CD14-positive monocyte (primary cell): ENCODE measurements around the gene ANKRD13A. TPM values are rescaled to one million over a fixed set of nuclear protein-coding genes. Genes with fewer than 3 reads are reported as not detected.

Experiments
- DNase-seq, 3 donors: peaks; one replicate each; pipeline ENCODE4 v3.0.0-alpha.2; 2011 to 2022
- H2AFZ ChIP-seq: 2 replicates; pipeline ENCODE4 v1.6.0; 2012; ENCODE audit warnings: mild to moderate bottlenecking, low read depth, low read length, inconsistent platforms; ENCODE audit not compliant: insufficient read depth, poor library complexity, severe bottlenecking
- H3K27ac ChIP-seq, 2 donors: 1 replicate in 1 of 2; 2 replicates in 1 of 2; pipeline ENCODE4 v1.5.1; 2012 to 2013; ENCODE audit warnings: low read length in 2 of 2, control low read depth in 1 of 2, inconsistent platforms in 1 of 2, low read depth in 1 of 2, mild to moderate bottlenecking in 1 of 2
- H3K27me3 ChIP-seq, 2 donors: one replicate each; pipeline versions ENCODE4 v1.6.0 to v1.6.1; 2011 to 2013; ENCODE audit warnings: low read length in 2 of 2; ENCODE audit not compliant: control insufficient read depth in 2 of 2, insufficient read depth in 2 of 2
- H3K36me3 ChIP-seq, 2 donors: replicated peaks in 1 of 2; 1 replicate in 1 of 2; 2 replicates in 1 of 2; pipeline versions ENCODE4 v1.5.1 to v1.6.1; 2012 to 2013; ENCODE audit warnings: low read length in 2 of 2, control low read depth in 1 of 2, inconsistent platforms in 1 of 2, mild to moderate bottlenecking in 1 of 2; ENCODE audit not compliant: insufficient read depth in 2 of 2, control insufficient read depth in 1 of 2
- H3K4me1 ChIP-seq, 2 donors: 1 replicate in 1 of 2; 2 replicates in 1 of 2; pipeline versions ENCODE4 v1.5.1 to v1.6.1; 2012 to 2013; ENCODE audit warnings: low read length in 2 of 2, control low read depth in 1 of 2, inconsistent platforms in 1 of 2, mild to moderate bottlenecking in 1 of 2, moderate library complexity in 1 of 2; ENCODE audit not compliant: insufficient read depth in 2 of 2, control insufficient read depth in 1 of 2
- H3K4me2 ChIP-seq: replicated peaks from 2 replicates; pipeline ENCODE3; 2012; ENCODE audit warnings: low read length, moderate library complexity, mild to moderate bottlenecking; ENCODE audit not compliant: poor library complexity, severe bottlenecking; ENCODE audit errors: extremely low read depth
- H3K4me3 ChIP-seq, 3 experiments: fragments of 200-600 bp in 1 of 3; sonication (generic) in 1 of 3; replicated peaks in 1 of 3; 1 replicate in 2 of 3; 2 replicates in 1 of 3; pipeline ENCODE4 v1.5.1; 2011 to 2013; ENCODE audit warnings: low read length in 3 of 3, mild to moderate bottlenecking in 3 of 3, control low read depth in 2 of 3, low read depth in 2 of 3, inconsistent platforms in 1 of 3, moderate library complexity in 1 of 3
- H3K79me2 ChIP-seq: 2 replicates; pipeline ENCODE4 v1.6.0; 2012; ENCODE audit warnings: mild to moderate bottlenecking, control low read depth, inconsistent platforms, low read length, moderate library complexity; ENCODE audit not compliant: insufficient read depth
- H3K9ac ChIP-seq: 2 replicates; pipeline ENCODE4 v1.6.0; 2017; ENCODE audit warnings: low read length, mild to moderate bottlenecking; ENCODE audit not compliant: insufficient read depth, poor library complexity, severe bottlenecking
- H3K9me3 ChIP-seq, 2 donors: replicated peaks in 1 of 2; 1 replicate in 1 of 2; 2 replicates in 1 of 2; pipeline versions ENCODE4 v1.5.1 to v1.6.1; 2012 to 2013; ENCODE audit warnings: low read length in 2 of 2, control low read depth in 1 of 2; ENCODE audit not compliant: control insufficient read depth in 1 of 2, insufficient read depth in 1 of 2
- H4K20me1 ChIP-seq: 2 replicates; pipeline ENCODE4 v1.6.0; 2012; ENCODE audit warnings: mild to moderate bottlenecking, low read length, control low read depth, moderate library complexity; ENCODE audit not compliant: insufficient read depth
- H3K27ac Mint-ChIP-seq, 7 donors: one replicate each; pipeline ENCODE4 v1.8.0; 2020; ENCODE audit warnings: mild to moderate bottlenecking in 7 of 7, mixed read lengths in 7 of 7, moderate library complexity in 6 of 7, inconsistent platforms in 2 of 7
- H3K27me3 Mint-ChIP-seq, 3 donors: one replicate each; pipeline ENCODE4 v1.8.0; 2021 to 2022; ENCODE audit warnings: low read depth in 3 of 3, mild to moderate bottlenecking in 3 of 3, mixed read lengths in 3 of 3, moderate library complexity in 3 of 3, inconsistent platforms in 1 of 3
- H3K36me3 Mint-ChIP-seq, 2 donors: one replicate each; pipeline ENCODE4 v1.8.0; 2020; ENCODE audit warnings: mixed read lengths in 2 of 2, inconsistent platforms in 1 of 2, mild to moderate bottlenecking in 1 of 2
- H3K4me1 Mint-ChIP-seq: one replicate; pipeline ENCODE4 v1.8.0; 2020; ENCODE audit warnings: mild to moderate bottlenecking, mixed read lengths
- H3K4me3 Mint-ChIP-seq, 2 donors: one replicate each; pipeline ENCODE4 v1.8.0; 2020; ENCODE audit warnings: mild to moderate bottlenecking in 2 of 2, mixed read lengths in 2 of 2, moderate library complexity in 1 of 2
- H3K9me3 Mint-ChIP-seq, 7 donors: one replicate each; pipeline ENCODE4 v1.8.0; 2020 to 2022; ENCODE audit warnings: mixed read lengths in 7 of 7, mild to moderate bottlenecking in 6 of 7, moderate library complexity in 6 of 7, inconsistent platforms in 2 of 7
- CTCF ChIP-seq: fragments of 200-600 bp; IDR thresholded peaks from one replicate; pipeline ENCODE4 v1.8.0; 2022; ENCODE audit warnings: antibody characterized with exemption, mild to moderate bottlenecking
- WGBS: methylation state at CpG from one replicate; pipeline ENCODE4 v1.1.5; 2013; ENCODE audit warnings: missing lambda C conversion rate; ENCODE audit not compliant: insufficient coverage; 5-methylcytosine and 5-hydroxymethylcytosine counted together
- intact Hi-C, 2 donors: fragments of 100-400 bp; cut with micrococcal nuclease; formaldehyde crosslinking; loops; one replicate each; pipeline versions ENCODE4 v1.15.0 to v1.15.1; 2023
- polyA plus RNA-seq, 3 donors: library from polyadenylated mRNA; depleted of rRNA in 1 of 3; unstranded in 2 of 3; stranded (reverse) in 1 of 3; fragments of 300-500 nt in 2 of 3; fragments of >200 nt in 1 of 3; fragmentation: Illumina TruSeq in 2 of 3; gene quantifications; 1 replicate in 2 of 3; 2 replicates in 1 of 3; pipeline ENCODE4 v1.2.3, GENCODE V29; 2012 to 2021

The ANKRD13A gene
- polyA plus RNA-seq, 3 donors = 42.8 to 89.3 (median 46.8) TPM

- H2AFZ ChIP-seq = no peak overlapping the region
- H3K9me3 ChIP-seq = no peaks in the 10 kb centered on the region
- no peak overlapping the region for H3K9ac ChIP-seq
- no peak overlapping the region for H3K4me2 ChIP-seq
- H3K36me3 Mint-ChIP-seq = peaks cover 80 to 99% of the 10 kb centered on the region in 2 donors
- TF ChIP-seq CTCF = no peak
- intact Hi-C loops = no loop called here
- no peak overlapping the region for H3K4me3 ChIP-seq
- H3K4me3 Mint-ChIP-seq = no peak overlapping the region
- peaks cover 42% of the 10 kb centered on the region for H3K79me2 ChIP-seq
- peaks cover 39% of the 10 kb centered on the region for H3K4me1 Mint-ChIP-seq
- H3K27ac Mint-ChIP-seq = peak overlapping the region in 1 of 7 donors; percentile 15
- no peak for DNase-seq
- peaks cover 29 to 33% of the 10 kb centered on the region in 2 donors for H3K4me1 ChIP-seq
- H3K27me3 ChIP-seq = no peaks in the 10 kb centered on the region
- H3K27me3 Mint-ChIP-seq = peaks cover 0 to 3% (median 2%) of the 10 kb centered on the region in 3 donors
- peaks cover 99% of the 10 kb centered on the region for H4K20me1 ChIP-seq
- H3K27ac ChIP-seq = peak overlapping the region in 1 of 2 donors; percentile 77
- WGBS = 93% methylated on average over 2 of the region's 5 CpGs
- peaks cover 86 to 92% of the 10 kb centered on the region in 2 donors for H3K36me3 ChIP-seq
- no peaks in the 10 kb centered on the region for H3K9me3 Mint-ChIP-seq
Observed at GRCh38 chr12:109951136-109951535, 48.1 kb upstream of the ANKRD13A start.

GRCh38 chr12:109951751-109952150 is 47.5 kb upstream of the ANKRD13A start:
- no peak overlapping the region for H2AFZ ChIP-seq
- peaks cover 25 to 27% of the 10 kb centered on the region in 2 donors for H3K4me1 ChIP-seq
- 98% methylated on average over 7 of the region's 7 CpGs for WGBS
- H3K36me3 ChIP-seq = peaks cover 89 to 95% of the 10 kb centered on the region in 2 donors
- no peaks in the 10 kb centered on the region for H3K27me3 ChIP-seq
- H3K9me3 Mint-ChIP-seq = no peaks in the 10 kb centered on the region
- H3K9ac ChIP-seq = no peak overlapping the region
- intact Hi-C loops = no loop called here
- H3K4me2 ChIP-seq = no peak overlapping the region
- H3K36me3 Mint-ChIP-seq = peaks cover 81 to 99% of the 10 kb centered on the region in 2 donors
- no peak for DNase-seq
- peaks cover 32% of the 10 kb centered on the region for H3K4me1 Mint-ChIP-seq
- peak overlapping the region; percentile 36 to 77 for H3K27ac ChIP-seq
- H3K9me3 ChIP-seq = no peaks in the 10 kb centered on the region
- no peak overlapping the region for H3K4me3 Mint-ChIP-seq
- peaks cover 41% of the 10 kb centered on the region for H3K79me2 ChIP-seq
- H3K4me3 ChIP-seq = no peak overlapping the region
- H4K20me1 ChIP-seq = peaks cover 99% of the 10 kb centered on the region
- no peak for TF ChIP-seq CTCF
- H3K27me3 Mint-ChIP-seq = peaks cover 0 to 3% (median 2%) of the 10 kb centered on the region in 3 donors
- peak overlapping the region; percentile 10 to 90 (median 80) for H3K27ac Mint-ChIP-seq
